Measurements from ENCODE around the gene ZMYND19.

- no peak for TF ChIP-seq EZH2phosphoT487 (conservative IDR thresholded peaks at IDR 0.05; ENCODE audit: low read length)
- TF ChIP-seq CTCF (IDR thresholded peaks at IDR 0.05; ENCODE audit: insufficient read depth, low read length, poor library complexity, severe bottlenecking), result no peak
Observed at GRCh38 chr9:137603879-137604278, 13.6 kb upstream of the ZMYND19 start.
